ENCODE data around the gene KRTAP3-2. TPM values are rescaled to one million over a fixed set of nuclear protein-coding genes. Genes with fewer than 3 reads are reported as not detected.

Gene KRTAP3-2
- not detected in 2 replicates for total RNA-seq

DNA sequence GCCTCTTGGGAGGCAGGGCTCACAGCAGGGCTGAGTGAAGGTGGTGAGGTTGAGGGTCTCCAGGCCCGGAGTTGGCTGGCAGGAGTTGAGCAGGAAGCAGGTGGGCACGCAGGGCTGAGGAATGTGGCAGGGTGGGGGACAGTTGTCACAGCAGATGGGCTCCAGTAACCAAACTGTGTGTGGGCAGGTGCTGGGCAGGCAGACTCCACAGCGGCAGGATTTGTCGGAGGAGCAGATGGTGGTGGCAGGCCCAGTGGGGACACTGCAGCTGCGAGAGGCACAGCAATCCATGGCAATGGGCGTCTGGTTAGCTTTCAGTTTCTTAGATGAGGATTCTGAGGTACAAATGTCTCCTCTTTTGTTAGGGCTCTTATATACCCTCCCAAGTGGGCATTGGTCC lies at the start of gene KRTAP3-2:
Gene KRTAP3-2, minus strand, starts transcription at position 344 of the 400 bp plus-strand sequence. Its CDS starts 53 bp downstream, at position 291.

GRCh38 chr17:41046735-41047465 lies 47.2 kb upstream of the KRTAP3-2 start, which contains the start of gene KRTAP2-1:
KRTAP2-1 (minus strand) TSS chr17:41047316; CDS start chr17:41047267, 49 bp downstream.

DNA sequence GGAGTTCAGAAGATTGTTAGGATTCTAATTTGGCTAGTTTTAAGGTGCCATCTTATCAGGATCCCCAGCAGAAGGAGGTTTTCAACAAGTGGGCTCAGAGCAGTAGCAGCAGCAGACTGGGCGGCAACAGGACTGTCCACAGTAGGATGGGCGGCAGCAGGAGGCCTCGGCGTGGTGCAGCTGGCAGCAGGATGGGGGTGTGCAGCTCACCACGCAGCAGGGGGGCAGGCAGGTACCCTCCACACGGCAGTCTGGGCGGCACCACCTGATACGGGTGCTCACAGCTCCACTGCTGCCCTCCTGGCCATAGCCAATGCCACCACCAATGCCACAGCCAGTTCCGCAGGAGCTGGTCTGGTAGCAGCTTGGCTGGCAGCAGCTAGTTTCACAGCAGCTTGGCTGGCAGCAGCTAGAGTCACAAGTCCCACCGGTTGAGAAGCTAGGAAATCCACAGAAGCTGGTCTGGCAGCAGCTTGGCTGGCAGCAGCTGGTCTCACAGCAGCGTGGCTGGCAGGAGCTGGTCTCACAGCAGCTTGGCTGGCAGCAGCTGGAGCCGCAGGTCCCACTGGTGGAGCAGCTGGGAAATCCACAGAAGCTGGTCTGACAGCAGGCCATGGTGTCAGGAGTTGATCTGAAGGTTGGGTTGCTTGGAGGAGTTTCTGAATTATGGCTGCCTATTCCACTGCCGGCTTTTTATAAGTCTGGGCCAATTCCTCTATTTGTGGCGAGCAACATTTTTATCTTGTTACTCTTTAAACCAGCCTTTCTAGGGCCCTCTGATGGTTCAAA lies 41.3 kb upstream of the KRTAP3-2 start, which contains the start of gene KRTAP1-1:
Gene KRTAP1-1, minus strand, starts transcription at position 668 of the 789 bp plus-strand sequence. Its CDS starts 53 bp downstream, at position 615.

GRCh38 chr17:41034346-41034935 lies 34.7 kb upstream of the KRTAP3-2 start, which contains the start of gene KRTAP1-3:
KRTAP1-3 (minus strand) TSS chr17:41034874; CDS start chr17:41034821, 53 bp downstream.

DNA sequence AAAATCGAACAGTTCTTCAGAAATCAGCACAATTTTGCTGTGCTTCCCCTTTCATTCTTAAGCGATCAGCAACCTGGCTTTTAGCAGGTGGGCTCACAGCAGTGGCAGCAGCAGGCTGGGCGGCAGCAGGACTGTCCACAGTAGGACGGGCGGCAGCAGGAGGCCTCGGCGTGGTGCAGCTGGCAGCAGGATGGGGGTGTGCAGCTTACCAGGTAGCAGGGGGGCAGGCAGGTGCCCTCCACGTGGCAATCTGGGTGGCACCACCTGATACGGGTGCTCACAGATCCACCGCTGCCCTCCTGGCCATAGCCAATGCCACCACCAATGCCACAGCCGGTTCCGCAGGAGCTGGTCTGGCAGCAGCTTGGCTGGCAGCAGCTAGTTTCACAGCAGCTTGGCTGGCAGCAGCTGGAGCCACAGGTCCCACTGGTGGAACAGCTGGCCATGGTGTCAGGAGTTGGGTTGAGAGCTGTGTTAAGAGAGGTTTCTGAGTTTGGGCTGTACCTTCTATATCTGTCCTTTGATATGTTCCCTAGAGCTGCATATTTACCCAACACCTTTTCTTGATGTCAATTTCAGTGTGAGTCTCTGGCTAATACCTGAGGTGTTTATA lies 30.0 kb upstream of the KRTAP3-2 start, which contains the start of gene KRTAP1-4:
Gene KRTAP1-4, minus strand, starts transcription at position 563 of the 613 bp plus-strand sequence. Its CDS starts 117 bp downstream, at position 446.

DNA sequence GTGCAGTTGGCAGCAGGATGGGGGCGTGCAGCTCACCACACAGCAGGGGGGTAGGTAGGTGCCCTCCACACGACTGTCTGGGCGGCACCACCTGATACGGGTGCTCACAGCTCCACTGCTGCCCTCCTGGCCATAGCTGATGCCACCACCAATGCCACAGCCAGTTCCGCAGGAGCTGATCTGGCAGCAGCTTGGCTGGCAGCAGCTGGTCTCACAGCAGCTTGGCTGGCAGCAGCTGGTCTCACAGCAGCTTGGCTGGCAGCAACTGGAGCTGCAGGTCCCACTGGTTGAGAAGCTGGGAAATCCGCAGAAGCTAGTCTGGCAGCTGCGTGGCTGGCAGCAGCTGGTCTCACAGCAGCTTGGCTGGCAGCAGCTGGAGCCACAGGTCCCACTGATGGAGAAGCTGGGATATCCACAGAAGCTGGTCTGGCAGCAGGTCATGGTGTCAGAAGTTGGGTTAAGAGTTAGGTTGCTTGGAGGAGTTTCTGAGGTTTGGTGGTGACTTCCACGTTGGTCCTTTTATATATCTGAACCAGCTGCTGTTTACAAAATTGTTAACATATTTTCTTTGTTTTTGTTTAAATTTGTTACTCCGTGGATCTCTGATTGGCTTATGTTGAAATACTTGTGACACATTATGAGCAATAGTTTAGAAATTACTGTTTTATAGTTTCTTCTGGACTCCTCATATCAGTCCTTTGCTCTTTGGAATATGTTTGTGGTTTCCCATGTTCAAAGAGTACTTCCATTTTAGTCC lies 27.2 kb upstream of the KRTAP3-2 start, which contains the start of gene KRTAP1-5:
Gene KRTAP1-5, minus strand, starts transcription at position 494 of the 757 bp plus-strand sequence. Its CDS starts 53 bp downstream, at position 441.

DNA sequence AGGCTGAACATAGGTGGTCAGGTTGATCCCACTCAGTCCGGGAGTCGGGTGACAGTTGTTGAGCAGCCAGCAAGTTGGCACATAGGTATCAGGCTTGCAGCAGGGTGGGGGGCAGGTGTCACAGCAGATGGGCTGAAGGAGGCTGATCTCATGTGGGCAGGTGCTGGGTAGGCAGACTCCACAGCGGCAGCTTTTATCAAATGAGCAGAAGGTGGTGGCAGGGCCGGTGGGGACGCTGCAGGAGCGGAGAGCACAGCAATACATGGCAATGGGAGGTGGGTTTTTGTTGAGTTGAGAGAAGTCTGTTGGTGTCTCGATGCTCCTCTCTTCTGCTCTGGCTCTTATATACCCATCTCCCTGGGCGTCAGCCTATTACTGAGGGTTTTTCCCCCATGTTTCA lies 9.1 kb upstream of the KRTAP3-2 start, which contains the start of gene KRTAP3-1:
Gene KRTAP3-1, minus strand, starts transcription at position 318 of the 400 bp plus-strand sequence. Its CDS starts 54 bp downstream, at position 264.

GRCh38 chr17:40993839-40994238 lies 5.9 kb downstream of the KRTAP3-2 start, which contains the start of gene KRTAP3-3:
KRTAP3-3 (minus strand) TSS chr17:40994164; CDS start chr17:40994097, 67 bp downstream.

DNA sequence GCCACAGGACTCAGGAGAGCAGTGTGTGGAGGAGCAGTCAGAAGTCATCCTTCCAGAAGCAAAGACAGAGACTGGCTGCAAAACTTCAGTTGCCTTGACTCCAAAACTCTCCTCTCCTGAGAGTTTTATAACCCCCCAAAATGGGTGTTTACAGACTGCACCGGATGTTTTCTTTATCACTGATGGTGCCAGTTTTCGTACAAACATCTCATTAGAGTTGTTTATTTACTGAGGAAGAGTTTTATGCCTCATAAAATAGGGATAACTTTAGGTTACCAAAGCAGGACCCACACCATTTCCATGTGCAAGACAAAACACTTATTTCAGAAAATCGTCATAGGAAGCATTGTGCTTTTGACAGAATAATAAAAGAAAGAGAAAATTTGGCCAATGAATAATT lies 15.5 kb downstream of the KRTAP3-2 start, which contains the start of gene KRT40:
Gene KRT40, minus strand, starts transcription at position 101 of the 400 bp plus-strand sequence. Its CDS starts 53 bp downstream, at position 48.

GRCh38 chr17:40966848-40967247 lies 32.9 kb downstream of the KRTAP3-2 start, which contains the start of gene KRT39:
KRT39 (minus strand) TSS chr17:40966948; CDS start chr17:40966856, 92 bp downstream.

Small RNA genes lying within 50 kb of the gene (small RNA-seq; reads per million reads assigned to genes)
- gene KRTAP3-4P: not detected

Other genes with a start within 250 kb of the KRTAP3-2 start
- gene KRT25, start 244.6 kb downstream of the KRTAP3-2 start, total RNA-seq: not detected in 2 replicates
- not detected in 2 replicates for gene KRT26, start 227.7 kb downstream of the KRTAP3-2 start, total RNA-seq
- not detected in 2 replicates for gene KRT27, start 217.4 kb downstream of the KRTAP3-2 start, total RNA-seq
- not detected in 2 replicates for gene KRT28, start 199.9 kb downstream of the KRTAP3-2 start, total RNA-seq
- 2.1 and 10.2 TPM in 2 replicates for gene KRT10, start 177.3 kb downstream of the KRTAP3-2 start, total RNA-seq
- gene KRT12, start 132.7 kb downstream of the KRTAP3-2 start, total RNA-seq: not detected in 2 replicates
- gene KRT20, start 114.7 kb downstream of the KRTAP3-2 start, total RNA-seq: not detected in 2 replicates
- gene KRT23, start 62.3 kb downstream of the KRTAP3-2 start, total RNA-seq: not detected in 2 replicates
- gene KRT39, start 33.0 kb downstream of the KRTAP3-2 start, total RNA-seq: not detected in 2 replicates
- gene KRT40, start 15.6 kb downstream of the KRTAP3-2 start, total RNA-seq: not detected in 2 replicates
- gene KRTAP3-3, start 5.7 kb downstream of the KRTAP3-2 start, total RNA-seq: not detected in 2 replicates
- not detected in 2 replicates for gene KRTAP3-1, start 9.2 kb upstream of the KRTAP3-2 start, total RNA-seq
- gene KRTAP1-5, start 27.3 kb upstream of the KRTAP3-2 start, total RNA-seq: not detected in 2 replicates
- gene KRTAP1-4, start 30.3 kb upstream of the KRTAP3-2 start, total RNA-seq: not detected in 2 replicates
- not detected in 2 replicates for gene KRTAP1-3, start 35.0 kb upstream of the KRTAP3-2 start, total RNA-seq
- not detected in 2 replicates for gene KRTAP1-1, start 41.5 kb upstream of the KRTAP3-2 start, total RNA-seq
- not detected in 2 replicates for gene KRTAP2-1, start 47.4 kb upstream of the KRTAP3-2 start, total RNA-seq
- not detected in 2 replicates for gene KRTAP2-2, start 55.3 kb upstream of the KRTAP3-2 start, total RNA-seq
- gene KRTAP2-3, start 60.2 kb upstream of the KRTAP3-2 start, total RNA-seq: not detected in 2 replicates
- not detected in 2 replicates for gene KRTAP2-4, start 66.0 kb upstream of the KRTAP3-2 start, total RNA-seq
- not detected in 2 replicates for gene KRTAP4-7, start 84.2 kb upstream of the KRTAP3-2 start, total RNA-seq
- not detected in 2 replicates for gene KRTAP4-8, start 98.2 kb upstream of the KRTAP3-2 start, total RNA-seq
- not detected in 2 replicates for gene KRTAP4-16, start 102.3 kb upstream of the KRTAP3-2 start, total RNA-seq
- gene KRTAP4-9, start 105.5 kb upstream of the KRTAP3-2 start, total RNA-seq: not detected in 2 replicates
- not detected in 2 replicates for gene KRTAP4-11, start 118.5 kb upstream of the KRTAP3-2 start, total RNA-seq
- gene KRTAP4-12, start 124.3 kb upstream of the KRTAP3-2 start, total RNA-seq: not detected in 2 replicates
- gene KRTAP4-6, start 140.6 kb upstream of the KRTAP3-2 start, total RNA-seq: not detected in 2 replicates
- gene KRTAP4-5, start 149.9 kb upstream of the KRTAP3-2 start, total RNA-seq: not detected in 2 replicates
- gene KRTAP4-4, start 160.8 kb upstream of the KRTAP3-2 start, total RNA-seq: not detected in 2 replicates
- not detected in 2 replicates for gene KRTAP4-3, start 168.3 kb upstream of the KRTAP3-2 start, total RNA-seq
- not detected in 2 replicates for gene KRTAP4-2, start 178.3 kb upstream of the KRTAP3-2 start, total RNA-seq
- gene KRTAP4-1, start 185.0 kb upstream of the KRTAP3-2 start, total RNA-seq: not detected in 2 replicates
- not detected in 2 replicates for gene KRTAP9-1, start 190.0 kb upstream of the KRTAP3-2 start, total RNA-seq
- not detected in 2 replicates for gene KRTAP9-2, start 226.7 kb upstream of the KRTAP3-2 start, total RNA-seq
- not detected in 2 replicates for gene KRTAP9-3, start 232.5 kb upstream of the KRTAP3-2 start, total RNA-seq
- gene KRTAP9-8, start 238.1 kb upstream of the KRTAP3-2 start, total RNA-seq: not detected in 2 replicates
- not detected in 2 replicates for gene KRTAP9-4, start 249.8 kb upstream of the KRTAP3-2 start, total RNA-seq